Panc1 (cell line): Measurements from ENCODE around the gene LAMB2. TPM values are rescaled to one million over a fixed set of nuclear protein-coding genes. Genes with fewer than 3 reads are reported as not detected.

ENCODE experiments used
- ATAC-seq: fragments of 200-7000 bp; cut with Tn5 transposase; 2 replicates; pipeline ENCODE4 v1.9.1; 2020; ENCODE audit warnings: mild to moderate bottlenecking, moderate library complexity
- BruUV-seq: library from RNA; stranded (reverse); fragments of 400-500 nt; replicated peaks from 2 replicates; lab custom pipeline; 2021; lab: Mats Ljungman, UMichigan
- CTCF ChIA-PET: fragments of 300-600 bp; sonication (Branson Sonifier 250); formaldehyde crosslinking; loops from one replicate; lab custom pipeline; 2022; ENCODE audit warnings: antibody characterized with exemption; lab: Charles Lee
- POLR2A ChIA-PET: fragments of 300-600 bp; sonication (Branson Sonifier 250); formaldehyde crosslinking; loops from one replicate; lab custom pipeline; 2022; ENCODE audit warnings: antibody characterized with exemption; lab: Charles Lee
- DNase-seq: peaks from one replicate; pipeline ENCODE4 v3.0.0-alpha.2; 2010; ENCODE audit warnings: low read depth, low spot score
- H3K27ac ChIP-seq: 2 replicates; pipeline ENCODE4 v1.5.1; 2011; ENCODE audit warnings: mild to moderate bottlenecking, low read length, inconsistent platforms
- H3K27me3 ChIP-seq: fragments of 200-500 bp; sonication (Bioruptor generic); 2 replicates; pipeline ENCODE4 v1.6.0; 2014; ENCODE audit warnings: low read length, inconsistent platforms; ENCODE audit not compliant: control insufficient read depth, insufficient read depth
- H3K36me3 ChIP-seq: fragments of 200-500 bp; sonication (Bioruptor generic); 2 replicates; pipeline ENCODE4 v1.5.1; 2014; ENCODE audit warnings: inconsistent platforms, mild to moderate bottlenecking, low read length, moderate library complexity; ENCODE audit not compliant: control insufficient read depth, insufficient read depth
- H3K4me1 ChIP-seq: 2 replicates; pipeline ENCODE4 v1.5.1; 2011; ENCODE audit warnings: inconsistent platforms, mild to moderate bottlenecking, low read length, moderate library complexity; ENCODE audit not compliant: control insufficient read depth, insufficient read depth
- H3K4me3 ChIP-seq, 2 experiments: 2 replicates each; pipeline ENCODE4 v1.5.1; 2011 to 2012; ENCODE audit warnings: low read depth in 2 of 2, low read length in 2 of 2, mild to moderate bottlenecking in 2 of 2, inconsistent platforms in 1 of 2, moderate library complexity in 1 of 2
- H3K9me3 ChIP-seq: fragments of 200-500 bp; sonication (Bioruptor generic); 2 replicates; pipeline ENCODE4 v1.5.1; 2014; ENCODE audit warnings: low read depth, mild to moderate bottlenecking, inconsistent platforms, low read length, moderate library complexity; ENCODE audit not compliant: control insufficient read depth, insufficient read depth
- POLR2AphosphoS5 ChIP-seq: IDR thresholded peaks from 2 replicates; pipeline ENCODE4 v1.6.1; 2012; ENCODE audit warnings: mild to moderate bottlenecking, low read depth, low read length, moderate library complexity
- SIN3A ChIP-seq: IDR thresholded peaks from 2 replicates; pipeline ENCODE4 v1.6.1; 2012; ENCODE audit warnings: low read depth, mild to moderate bottlenecking, low read length, moderate library complexity, borderline replicate concordance; ENCODE audit not compliant: insufficient read depth
- TCF7L2 ChIP-seq: IDR thresholded peaks from 2 replicates; pipeline ENCODE4 v1.6.1; 2011; ENCODE audit warnings: mild to moderate bottlenecking, low read depth, low read length, inconsistent platforms
- in situ Hi-C: cut with HindIII; loops from 2 replicates; pipeline ENCODE4 v1.10.0; 2016; ENCODE audit warnings: low sequenced_read_pairs, low pct_unique_long_range_greater_than_20kb
- intact Hi-C: fragments of 100-400 bp; cut with micrococcal nuclease; formaldehyde crosslinking; loops from one replicate; pipeline ENCODE4 v1.10.0; 2022; ENCODE audit not compliant: unreplicated experiment
- total RNA-seq: library from RNA; stranded (reverse); gene quantifications from one replicate; pipeline ENCODE4 v1.2.1, GENCODE V29; 2021; ENCODE audit not compliant: unreplicated experiment
- TF ChIP-seq, protein P1 (sequence below), 2 experiments: IDR thresholded peaks; 2 replicates each; pipeline ENCODE4 v1.6.1; 2011 to 2012; ENCODE audit warnings: low read depth in 2 of 2, control low read depth in 1 of 2, low read length in 1 of 2, mild to moderate bottlenecking in 1 of 2, moderate library complexity in 1 of 2; ENCODE audit not compliant: insufficient read depth in 1 of 2
- TF ChIP-seq, protein P2 (sequence below): fragments of 450-650 bp; IDR thresholded peaks from 2 replicates; pipeline ENCODE4 v1.5.1; 2017; ENCODE audit warnings: mild to moderate bottlenecking

LAMB2 gene
- total RNA-seq, 1 experiment from 2014 or later = 189 TPM

DNA sequence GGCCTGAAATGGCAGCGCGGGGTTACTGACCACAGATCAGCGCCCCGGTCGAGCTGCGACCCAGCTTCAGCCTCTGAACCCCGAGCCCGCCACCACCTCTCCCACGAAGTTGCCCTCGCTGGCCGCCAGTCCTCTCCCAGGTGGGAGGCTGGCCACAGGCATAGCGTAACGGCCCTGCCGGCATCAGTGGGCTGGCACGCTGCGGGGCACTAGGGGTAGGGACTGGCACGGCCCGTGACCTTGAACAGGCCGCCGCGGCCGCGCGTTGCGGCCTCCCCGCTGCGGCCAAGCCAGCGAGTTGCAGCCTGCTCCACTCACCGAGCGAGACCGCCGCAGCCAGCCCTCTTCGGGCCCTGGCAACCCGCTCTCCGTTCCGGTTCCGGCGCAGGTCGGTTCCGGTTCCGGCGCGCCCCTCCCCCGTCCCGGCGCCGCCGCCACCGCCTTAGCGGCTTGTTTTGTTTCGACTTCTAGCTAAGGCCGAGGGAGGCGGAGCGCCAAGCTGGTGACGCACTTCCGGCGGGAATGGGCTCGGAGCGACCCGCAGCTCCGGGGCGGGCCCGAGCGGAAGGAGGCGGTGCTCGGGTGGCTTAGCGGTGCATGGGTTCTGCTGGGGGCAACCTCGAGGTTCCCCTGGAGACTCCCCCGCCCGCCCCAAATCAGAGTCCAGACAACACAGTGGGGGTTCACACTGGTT is 12.3 kb downstream of the LAMB2 start, which contains the start of gene USP19:
Gene USP19 (minus strand): TSS at position 386 of the 694 bp plus-strand sequence. CDS start 1,678 bp downstream, outside the sequence.
- Histone ChIP-seq H3K27ac (peak within 1 kb of the TSS; percentile 92), H3K4me3 (peak within 1 kb of the TSS; percentile 83 to 85), H3K4me1 (peaks cover 8% of the 10 kb centered on the region), H3K27me3 (no peaks in the 10 kb centered on the region), H3K9me3 (no peaks in the 10 kb centered on the region), H3K36me3 (no peaks in the 10 kb centered on the region; the same call in 1 of the 2 replicates)
- in situ Hi-C loops = no loop called here
- DNase-seq (no peak), ATAC-seq (peak; percentile 95)
- ChIA-PET CTCF (interaction anchor here (0.7 kb wide), 2 partner anchors 690 to 1851 kb away, joined by 3 to 5 read pairs; no protein-coding TSS in a partner anchor), POLR2A (interaction anchor here (0.7 to 0.8 kb wide), 3 partner anchors 13 to 237 kb away, joined by 3 to 8 read pairs (median 4); partner anchors contain the start of gene WDR6)
- intact Hi-C loops = no loop called here
- no TSS peak for BruUV-seq
- TF ChIP-seq, protein P1, sequence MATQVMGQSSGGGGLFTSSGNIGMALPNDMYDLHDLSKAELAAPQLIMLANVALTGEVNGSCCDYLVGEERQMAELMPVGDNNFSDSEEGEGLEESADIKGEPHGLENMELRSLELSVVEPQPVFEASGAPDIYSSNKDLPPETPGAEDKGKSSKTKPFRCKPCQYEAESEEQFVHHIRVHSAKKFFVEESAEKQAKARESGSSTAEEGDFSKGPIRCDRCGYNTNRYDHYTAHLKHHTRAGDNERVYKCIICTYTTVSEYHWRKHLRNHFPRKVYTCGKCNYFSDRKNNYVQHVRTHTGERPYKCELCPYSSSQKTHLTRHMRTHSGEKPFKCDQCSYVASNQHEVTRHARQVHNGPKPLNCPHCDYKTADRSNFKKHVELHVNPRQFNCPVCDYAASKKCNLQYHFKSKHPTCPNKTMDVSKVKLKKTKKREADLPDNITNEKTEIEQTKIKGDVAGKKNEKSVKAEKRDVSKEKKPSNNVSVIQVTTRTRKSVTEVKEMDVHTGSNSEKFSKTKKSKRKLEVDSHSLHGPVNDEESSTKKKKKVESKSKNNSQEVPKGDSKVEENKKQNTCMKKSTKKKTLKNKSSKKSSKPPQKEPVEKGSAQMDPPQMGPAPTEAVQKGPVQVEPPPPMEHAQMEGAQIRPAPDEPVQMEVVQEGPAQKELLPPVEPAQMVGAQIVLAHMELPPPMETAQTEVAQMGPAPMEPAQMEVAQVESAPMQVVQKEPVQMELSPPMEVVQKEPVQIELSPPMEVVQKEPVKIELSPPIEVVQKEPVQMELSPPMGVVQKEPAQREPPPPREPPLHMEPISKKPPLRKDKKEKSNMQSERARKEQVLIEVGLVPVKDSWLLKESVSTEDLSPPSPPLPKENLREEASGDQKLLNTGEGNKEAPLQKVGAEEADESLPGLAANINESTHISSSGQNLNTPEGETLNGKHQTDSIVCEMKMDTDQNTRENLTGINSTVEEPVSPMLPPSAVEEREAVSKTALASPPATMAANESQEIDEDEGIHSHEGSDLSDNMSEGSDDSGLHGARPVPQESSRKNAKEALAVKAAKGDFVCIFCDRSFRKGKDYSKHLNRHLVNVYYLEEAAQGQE (IDR thresholded peaks at IDR 0.05; ENCODE audit: insufficient read depth in 1 of 2, low read depth in 2 of 2, low read length in 1 of 2) = no peak
- TF ChIP-seq POLR2AphosphoS5 = peak; percentile 69; the same call in 1 of the 2 replicates
- TF ChIP-seq TCF7L2 = no peak
- TF ChIP-seq, protein P2, sequence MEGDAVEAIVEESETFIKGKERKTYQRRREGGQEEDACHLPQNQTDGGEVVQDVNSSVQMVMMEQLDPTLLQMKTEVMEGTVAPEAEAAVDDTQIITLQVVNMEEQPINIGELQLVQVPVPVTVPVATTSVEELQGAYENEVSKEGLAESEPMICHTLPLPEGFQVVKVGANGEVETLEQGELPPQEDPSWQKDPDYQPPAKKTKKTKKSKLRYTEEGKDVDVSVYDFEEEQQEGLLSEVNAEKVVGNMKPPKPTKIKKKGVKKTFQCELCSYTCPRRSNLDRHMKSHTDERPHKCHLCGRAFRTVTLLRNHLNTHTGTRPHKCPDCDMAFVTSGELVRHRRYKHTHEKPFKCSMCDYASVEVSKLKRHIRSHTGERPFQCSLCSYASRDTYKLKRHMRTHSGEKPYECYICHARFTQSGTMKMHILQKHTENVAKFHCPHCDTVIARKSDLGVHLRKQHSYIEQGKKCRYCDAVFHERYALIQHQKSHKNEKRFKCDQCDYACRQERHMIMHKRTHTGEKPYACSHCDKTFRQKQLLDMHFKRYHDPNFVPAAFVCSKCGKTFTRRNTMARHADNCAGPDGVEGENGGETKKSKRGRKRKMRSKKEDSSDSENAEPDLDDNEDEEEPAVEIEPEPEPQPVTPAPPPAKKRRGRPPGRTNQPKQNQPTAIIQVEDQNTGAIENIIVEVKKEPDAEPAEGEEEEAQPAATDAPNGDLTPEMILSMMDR = no peak
- no peak for TF ChIP-seq SIN3A

DNA sequence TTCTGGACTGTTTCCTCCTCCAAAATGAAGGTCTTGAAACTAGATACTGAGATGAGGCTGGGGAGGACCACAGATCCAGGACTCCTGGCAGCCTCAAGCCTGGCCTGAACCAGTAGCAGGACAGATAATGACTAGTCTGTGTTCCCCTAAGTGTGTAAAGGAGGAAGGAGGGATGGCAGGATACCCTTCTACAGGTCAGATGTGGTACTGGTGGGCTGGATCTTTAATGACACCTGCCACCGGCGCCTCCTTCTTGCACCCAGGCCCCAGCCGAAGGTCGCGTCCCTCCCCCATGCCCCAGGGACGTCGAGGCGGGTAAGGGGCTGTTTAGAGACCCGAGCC is 12.8 kb downstream of the LAMB2 start:
- no peak for TF ChIP-seq TCF7L2
- TF ChIP-seq, protein P1 (IDR thresholded peaks at IDR 0.05; ENCODE audit: insufficient read depth in 1 of 2, low read depth in 2 of 2, low read length in 1 of 2) = no peak
- no peak for TF ChIP-seq POLR2AphosphoS5
- TF ChIP-seq SIN3A = no peak
- TF ChIP-seq, protein P2 = no peak
- POLR2A ChIA-PET = no interaction called here
- DNase-seq = no peak
- in situ Hi-C loops (no loop called here), intact Hi-C loops (no loop called here)
- Histone ChIP-seq H3K9me3 (no peaks in the 10 kb centered on the region), H3K4me3 (peak overlapping the region; percentile 83 to 85), H3K4me1 (peaks cover 8% of the 10 kb centered on the region), H3K27me3 (no peaks in the 10 kb centered on the region), H3K36me3 (no peaks in the 10 kb centered on the region; the same call in 1 of the 2 replicates), H3K27ac (peak overlapping the region; percentile 92)
- BruUV-seq = no TSS peak
- CTCF ChIA-PET = no interaction called here
- no peak for ATAC-seq
